T-cell (primary cell): ENCODE results near the gene AKAP9. TPM values are rescaled to one million over a fixed set of nuclear protein-coding genes. Genes with fewer than 3 reads are reported as not detected.
"Not testable (repeated sequence)": the region's sequence is repeated elsewhere in the genome, so short reads cannot be mapped to it uniquely, and the experiment has no call there.

ENCODE experiments used
- ATAC-seq, 4 experiments: fragments of 200-7000 bp in 3 of 4; fragments of 150-1000 bp in 1 of 4; cut with Tn5 transposase; replicated peaks in 1 of 4; 1 replicate in 3 of 4; 2 replicates in 1 of 4; pipeline ENCODE4 v1.10.0; 2021; ENCODE audit warnings: moderate library complexity in 3 of 4, mild to moderate bottlenecking in 2 of 4, moderate number of reproducible peaks in 1 of 4
- CTCF ChIA-PET, 2 donors: fragments of 300-600 bp; sonication (Branson Sonifier 250); formaldehyde crosslinking; loops; one replicate each; lab custom pipeline; 2022; ENCODE audit warnings: antibody characterized with exemption in 2 of 2; lab: Charles Lee
- POLR2A ChIA-PET, 2 donors: fragments of 300-600 bp; sonication (Branson Sonifier 250); formaldehyde crosslinking; loops; one replicate each; lab custom pipeline; 2022; ENCODE audit warnings: antibody characterized with exemption in 2 of 2; lab: Charles Lee
- DNase-seq, 35 experiments: peaks; one replicate each; pipeline versions ENCODE4 v3.0.0 to v3.0.0-alpha.2; 2013 to 2023
- H3K27ac ChIP-seq: one replicate; pipeline ENCODE4 v1.5.1; 2013; ENCODE audit warnings: low read length
- H3K27me3 ChIP-seq, 2 experiments: replicated peaks in 1 of 2; 1 replicate in 1 of 2; 2 replicates in 1 of 2; pipeline versions ENCODE4 v1.6.1 to v1.7.0; 2013; ENCODE audit warnings: low read length in 1 of 2, mixed read lengths in 1 of 2; ENCODE audit not compliant: control insufficient read depth in 2 of 2, insufficient read depth in 2 of 2; ENCODE audit errors: extremely low read depth in 1 of 2
- H3K36me3 ChIP-seq, 2 donors: 1 replicate in 1 of 2; 2 replicates in 1 of 2; pipeline versions ENCODE4 v1.6.1 to v1.7.0; 2013; ENCODE audit warnings: low read length in 1 of 2; ENCODE audit not compliant: control insufficient read depth in 2 of 2, insufficient read depth in 1 of 2; ENCODE audit errors: extremely low read depth in 1 of 2
- H3K4me1 ChIP-seq, 2 experiments: 1 replicate in 1 of 2; 2 replicates in 1 of 2; pipeline versions ENCODE4 v1.6.1 to v1.7.0; 2013; ENCODE audit warnings: low read length in 2 of 2, mixed read lengths in 1 of 2; ENCODE audit not compliant: insufficient read depth in 2 of 2, control insufficient read depth in 1 of 2; ENCODE audit errors: extremely low read depth in 1 of 2
- H3K4me3 ChIP-seq, 2 donors: 1 replicate in 1 of 2; 2 replicates in 1 of 2; pipeline versions ENCODE4 v1.5.1 to v1.7.0; 2013; ENCODE audit warnings: mild to moderate bottlenecking in 2 of 2, low read length in 1 of 2, moderate library complexity in 1 of 2; ENCODE audit not compliant: control insufficient read depth in 1 of 2; ENCODE audit errors: extremely low read depth in 1 of 2
- H3K9me3 ChIP-seq: 2 replicates; pipeline ENCODE4 v1.7.0; 2013
- H3K27ac Mint-ChIP-seq, 2 donors: one replicate each; pipeline ENCODE4 v1.8.0; 2020 to 2021; ENCODE audit warnings: mild to moderate bottlenecking in 2 of 2, mixed read lengths in 2 of 2
- H3K27me3 Mint-ChIP-seq, 2 donors: one replicate each; pipeline ENCODE4 v1.8.0; 2021 to 2022; ENCODE audit warnings: mixed read lengths in 2 of 2
- H3K36me3 Mint-ChIP-seq: one replicate; pipeline ENCODE4 v1.8.0; 2021; ENCODE audit warnings: mixed read lengths
- H3K4me1 Mint-ChIP-seq, 3 donors: one replicate each; pipeline ENCODE4 v1.8.0; 2020 to 2022; ENCODE audit warnings: mixed read lengths in 3 of 3, mild to moderate bottlenecking in 1 of 3
- H3K4me3 Mint-ChIP-seq, 3 donors: one replicate each; pipeline ENCODE4 v1.8.0; 2020 to 2022; ENCODE audit warnings: mild to moderate bottlenecking in 3 of 3, mixed read lengths in 3 of 3, moderate library complexity in 3 of 3
- H3K9me3 Mint-ChIP-seq, 3 donors: one replicate each; pipeline ENCODE4 v1.8.0; 2020 to 2022; ENCODE audit warnings: mixed read lengths in 3 of 3
- WGBS: methylation state at CpG from one replicate; pipeline ENCODE4 v1.1.5; 2013; ENCODE audit warnings: missing lambda C conversion rate; ENCODE audit not compliant: insufficient coverage; 5-methylcytosine and 5-hydroxymethylcytosine counted together
- total RNA-seq, 35 experiments: library from RNA in 6 of 35; stranded (reverse) in 6 of 35; fragments of 120-200 nt in 1 of 35; gene quantifications; one replicate each; pipeline versions ENCODE4 v1.2.1 to v1.2.4 and lab custom pipeline; 2013 to 2026

Gene AKAP9
- total RNA-seq, 5 donors from 2014 or later (not counting 1 experiment from before 2014, with no cell fraction given) = 59.6 to 83.3 (median 69.0) TPM

DNA sequence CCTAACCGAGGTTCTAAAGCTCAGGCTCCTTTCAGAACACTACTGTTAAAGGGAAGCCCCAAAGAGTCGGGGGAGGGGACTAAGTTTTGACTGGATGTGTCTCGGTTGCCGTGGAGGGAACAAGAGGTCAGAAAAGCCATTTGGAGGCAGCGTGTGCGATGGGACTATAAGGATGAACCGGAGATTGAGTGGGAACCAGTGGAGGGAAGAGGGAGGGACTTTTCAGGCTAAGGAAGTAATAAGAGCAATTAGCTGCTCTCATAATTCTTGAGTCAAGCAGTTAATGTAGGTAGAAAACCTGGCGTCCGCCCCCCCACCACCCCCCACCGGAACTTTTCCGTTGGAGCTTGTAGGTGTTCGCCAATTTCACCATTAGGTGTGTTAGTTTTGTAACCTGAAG, 491 bp upstream of the AKAP9 start:
- Histone ChIP-seq H3K4me1 (peaks cover 13 to 20% of the 10 kb centered on the region in 2 experiments), H3K9me3 (no peaks in the 10 kb centered on the region), H3K27ac (peak overlapping the region; percentile 92), H3K27me3 (no peaks in the 10 kb centered on the region), H3K36me3 (no peaks in the 10 kb centered on the region), H3K4me3 (peak overlapping the region; percentile 84 to 86)
- ATAC-seq (peak; percentile 1 to 18 (median 8)), DNase-seq (peak in 19 of 35 experiments; percentile 1 to 54 (median 6))
- peaks cover 3% of the 10 kb centered on the region for H3K36me3 Mint-ChIP-seq
- ChIA-PET CTCF (interaction anchor here (0.6 to 3.0 kb wide), 9 partner anchors 13 to 589 kb away, joined by 3 to 18 read pairs (median 4); partner anchors contain the start of genes MTERF1 (in 2 of the 2), GATAD1 (in 1 of the 2) and RBM48 (in 1 of the 2)), POLR2A (interaction anchor here (0.6 to 1.3 kb wide), 6 partner anchors 8 to 589 kb away, joined by 3 to 13 read pairs (median 3); partner anchors contain the start of genes ANKIB1 (in 1 of the 2), KRIT1 (in 1 of the 2), MTERF1 (in 1 of the 2) and RBM48 (in 1 of the 2))
- H3K4me3 Mint-ChIP-seq = peak overlapping the region; percentile 87 to 92 (median 89)
- H3K27me3 Mint-ChIP-seq = no peaks in the 10 kb centered on the region
- H3K9me3 Mint-ChIP-seq = no peaks in the 10 kb centered on the region
- H3K27ac Mint-ChIP-seq = peak overlapping the region; percentile 87 to 97
- peaks cover 38 to 40% (median 40%) of the 10 kb centered on the region in 3 donors for H3K4me1 Mint-ChIP-seq
- WGBS = 3% methylated on average over 6 of the region's 12 CpGs

DNA sequence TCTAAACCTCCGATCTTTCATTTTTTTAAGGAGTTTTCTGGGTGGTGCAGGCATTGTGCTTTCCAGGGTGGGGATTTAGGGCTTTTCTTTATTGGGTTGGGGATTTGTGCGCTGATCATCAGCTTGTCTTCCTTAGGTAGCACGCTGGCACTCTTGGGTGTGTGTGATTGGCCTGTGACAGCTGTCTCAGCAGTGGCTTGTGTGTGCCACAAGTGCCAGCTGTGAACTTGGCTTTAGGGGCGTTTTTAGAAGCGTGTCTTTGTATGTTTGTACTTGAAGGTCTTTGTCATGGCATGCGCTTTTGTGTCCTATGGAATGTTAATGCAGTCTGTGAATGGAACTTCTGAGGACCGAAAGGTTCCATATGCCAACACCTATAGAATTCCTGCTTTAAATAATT, 788 bp downstream of the AKAP9 start:
- Mint-ChIP-seq H3K36me3 (peaks cover 8% of the 10 kb centered on the region), H3K9me3 (no peaks in the 10 kb centered on the region), H3K4me3 (peak overlapping the region; percentile 87 to 92 (median 89)), H3K4me1 (peaks cover 49 to 51% (median 50%) of the 10 kb centered on the region in 3 donors), H3K27me3 (no peaks in the 10 kb centered on the region), H3K27ac (peak overlapping the region; percentile 87 to 97)
- ChIA-PET POLR2A (interaction anchor here (0.5 to 1.3 kb wide), 6 partner anchors 61 to 587 kb away, joined by 3 to 5 read pairs (median 3); partner anchors contain the start of genes MTERF1 (in 1 of the 2) and RBM48 (in 1 of the 2)), CTCF (interaction anchor here (0.5 to 3.0 kb wide), 6 partner anchors 12 to 1697 kb away, joined by 3 to 11 read pairs (median 4); partner anchors contain the start of genes GATAD1 (in 1 of the 2), LRRD1 (in 1 of the 2) and RBM48 (in 1 of the 2))
- peak overlapping the region; percentile 92 for H3K27ac ChIP-seq
- H3K9me3 ChIP-seq = no peaks in the 10 kb centered on the region
- no peaks in the 10 kb centered on the region for H3K27me3 ChIP-seq
- DNase-seq (peak in 34 of 35 experiments; percentile 4 to 59 (median 34)), ATAC-seq (peak; percentile 15 to 43 (median 22))
- H3K36me3 ChIP-seq = no peaks in the 10 kb centered on the region
- H3K4me1 ChIP-seq = peaks cover 17 to 20% of the 10 kb centered on the region in 2 experiments
- WGBS = 0% methylated on average over 2 of the region's 7 CpGs
- peak overlapping the region; percentile 84 to 86 for H3K4me3 ChIP-seq

DNA sequence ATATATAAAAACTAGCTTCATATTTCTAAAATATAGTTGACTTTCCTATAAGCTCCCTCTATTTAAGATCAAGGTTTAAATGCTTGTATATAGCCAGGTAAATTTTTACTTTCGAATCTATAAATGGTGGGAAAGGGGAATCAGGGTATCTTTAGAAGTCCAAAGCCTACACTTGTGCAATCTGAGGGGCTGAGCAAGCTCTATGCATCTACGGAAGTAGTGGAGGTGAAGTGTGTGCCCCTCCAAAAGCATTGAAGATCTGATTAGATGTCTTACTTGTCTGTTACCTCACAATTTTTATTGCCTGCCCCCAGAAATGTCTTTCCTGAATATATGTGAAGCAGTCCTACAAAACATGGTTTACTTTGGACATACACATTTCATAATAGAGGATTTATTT, 1.6 kb downstream of the AKAP9 start:
- WGBS = no CpG with 5 or more reads among the region's 2 CpGs
- ChIA-PET POLR2A (interaction anchor here (0.6 to 0.9 kb wide), 4 partner anchors 114 to 508 kb away, joined by 3 read pairs; partner anchors contain the start of gene ANKIB1 (in 1 of the 2)), CTCF (interaction anchor here in 1 of 2 donors (0.5 to 3.0 kb wide), 4 partner anchors 11 to 505 kb away, joined by 3 to 11 read pairs (median 4); partner anchors contain the start of gene GATAD1)
- Mint-ChIP-seq H3K4me1 (peaks cover 53 to 54% (median 54%) of the 10 kb centered on the region in 3 donors), H3K27me3 (no peaks in the 10 kb centered on the region), H3K9me3 (no peaks in the 10 kb centered on the region), H3K36me3 (peaks cover 14% of the 10 kb centered on the region), H3K4me3 (peak overlapping the region; percentile 7 to 92 (median 89)), H3K27ac (peak overlapping the region; percentile 38 to 70)
- no peak for DNase-seq
- Histone ChIP-seq H3K9me3 (no peaks in the 10 kb centered on the region), H3K27me3 (no peaks in the 10 kb centered on the region), H3K4me1 (peaks cover 18 to 20% of the 10 kb centered on the region in 2 experiments), H3K36me3 (no peaks in the 10 kb centered on the region), H3K4me3 (no peak overlapping the region), H3K27ac (no peak overlapping the region)
- no peak for ATAC-seq

DNA sequence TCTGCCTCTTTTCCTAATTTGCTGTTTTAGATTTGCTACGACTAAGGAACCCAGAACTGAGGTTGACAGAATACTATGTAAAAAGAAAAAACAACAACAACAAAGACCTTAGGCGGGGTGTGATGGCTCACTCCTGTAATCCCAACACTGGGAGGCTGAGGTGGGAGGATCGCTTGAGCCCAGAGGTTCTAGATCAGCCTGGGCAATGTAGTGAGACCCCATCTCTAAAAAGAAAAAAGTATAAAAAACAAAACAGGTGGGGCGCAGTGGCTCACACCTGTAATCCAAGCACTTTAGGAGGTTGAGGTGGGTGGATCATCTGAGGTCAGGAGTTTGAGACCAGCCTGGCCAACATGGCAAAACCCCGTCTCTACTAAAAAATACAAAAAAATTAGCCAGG, 4.3 kb downstream of the AKAP9 start:
- H3K4me3 ChIP-seq, H3K27ac Mint-ChIP-seq, H3K36me3 ChIP-seq, H3K4me3 Mint-ChIP-seq, H3K9me3 Mint-ChIP-seq, CTCF ChIA-PET, ATAC-seq, DNase-seq, POLR2A ChIA-PET, H3K9me3 ChIP-seq, H3K27me3 ChIP-seq, H3K27ac ChIP-seq, H3K27me3 Mint-ChIP-seq: not testable (repeated sequence)
- WGBS = no CpG with 5 or more reads among the region's 5 CpGs
- Mint-ChIP-seq H3K36me3 (peaks cover 26% of the 10 kb centered on the region), H3K4me1 (peaks cover 62 to 66% (median 65%) of the 10 kb centered on the region in 3 donors)
- peaks cover 16 to 17% of the 10 kb centered on the region in 2 experiments for H3K4me1 ChIP-seq

DNA sequence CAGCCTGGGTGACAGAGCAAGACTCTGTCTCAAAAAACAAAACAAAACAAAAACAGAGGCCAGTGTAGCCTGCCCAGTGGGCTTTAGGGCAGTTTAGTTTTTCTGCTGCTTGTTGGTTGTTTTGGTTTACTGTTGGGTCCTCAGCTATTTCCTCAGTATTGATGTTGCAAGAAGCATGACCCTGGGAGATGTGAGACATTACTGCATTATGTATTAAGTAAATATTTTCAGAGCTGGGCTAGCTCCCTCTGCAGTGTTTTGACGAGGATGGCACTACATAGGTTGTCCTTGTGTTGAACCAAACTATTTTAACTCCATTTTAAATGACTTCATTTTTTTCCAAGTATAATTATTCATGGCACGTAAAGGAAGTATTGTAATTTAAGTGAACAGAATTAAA, 4.8 kb downstream of the AKAP9 start:
- Histone ChIP-seq H3K4me1 (peaks cover 16 to 19% of the 10 kb centered on the region in 2 experiments), H3K9me3 (no peaks in the 10 kb centered on the region), H3K27me3 (no peaks in the 10 kb centered on the region), H3K36me3 (peaks cover 0 to 2% of the 10 kb centered on the region in 2 donors), H3K27ac (no peak overlapping the region), H3K4me3 (no peak overlapping the region)
- POLR2A ChIA-PET = no interaction called here
- Mint-ChIP-seq H3K27me3 (no peaks in the 10 kb centered on the region), H3K27ac (no peak overlapping the region), H3K4me3 (no peak overlapping the region), H3K4me1 (peaks cover 64 to 69% (median 66%) of the 10 kb centered on the region in 3 donors), H3K36me3 (peaks cover 26% of the 10 kb centered on the region), H3K9me3 (peaks cover 0 to 5% (median 0%) of the 10 kb centered on the region in 3 donors)
- no CpG with 5 or more reads among the region's 2 CpGs for WGBS
- DNase-seq = no peak
- ATAC-seq = no peak
- CTCF ChIA-PET = interaction anchor here in 1 of 2 donors (0.7 to 1.1 kb wide), 2 partner anchors 63 to 854 kb away, joined by 3 read pairs; no protein-coding TSS in a partner anchor

DNA sequence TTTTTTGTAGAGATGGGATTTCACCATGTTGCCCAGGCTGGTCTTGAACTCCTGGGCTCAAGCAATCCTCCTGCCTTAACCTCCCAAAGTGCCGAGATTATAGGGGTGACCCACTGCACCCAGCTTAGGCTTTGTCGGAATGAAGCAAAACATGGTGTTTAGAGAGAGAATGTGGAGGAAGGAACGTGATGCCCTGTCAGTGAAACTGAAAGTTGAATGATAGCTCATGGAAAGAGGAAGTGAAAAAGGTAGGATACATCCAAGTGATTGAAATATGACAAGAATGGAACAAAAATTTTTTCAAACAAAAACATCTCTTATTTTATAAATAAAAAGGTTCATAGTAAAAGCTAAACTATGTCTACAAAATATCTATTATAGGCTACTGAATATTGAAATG, 5.9 kb downstream of the AKAP9 start:
- Mint-ChIP-seq H3K27ac (peak overlapping the region in 1 of 2 donors; percentile 39), H3K27me3 (no peaks in the 10 kb centered on the region), H3K4me1 (peaks cover 63 to 71% (median 69%) of the 10 kb centered on the region in 3 donors), H3K9me3 (peaks cover 0 to 5% (median 0%) of the 10 kb centered on the region in 3 donors), H3K4me3 (no peak overlapping the region), H3K36me3 (peaks cover 26% of the 10 kb centered on the region)
- Histone ChIP-seq H3K9me3 (no peaks in the 10 kb centered on the region), H3K4me1 (peaks cover 14 to 16% of the 10 kb centered on the region in 2 experiments), H3K36me3 (peaks cover 0 to 2% of the 10 kb centered on the region in 2 donors), H3K4me3 (no peak overlapping the region), H3K27me3 (no peaks in the 10 kb centered on the region), H3K27ac (no peak overlapping the region)
- ATAC-seq (no peak), DNase-seq (no peak)
- CTCF ChIA-PET = interaction anchor here (0.5 to 1.1 kb wide), 5 partner anchors 10 to 855 kb away, joined by 3 to 5 read pairs (median 4); no protein-coding TSS in a partner anchor
- POLR2A ChIA-PET = interaction anchor here in 1 of 2 donors (0.6 to 0.7 kb wide), 2 partner anchors 64 to 78 kb away, joined by 3 to 7 read pairs; no protein-coding TSS in a partner anchor
- WGBS = no CpG with 5 or more reads among the region's 3 CpGs
